ENCODE measurements around the gene IMPDH1.

GRCh38 chr7:128452552-128452951 lies 42.8 kb upstream of the IMPDH1 start:
- TF ChIP-seq CTCF (IDR thresholded peaks at IDR 0.05), result no peak
- TF ChIP-seq POLR2A (IDR thresholded peaks at IDR 0.05), result no peak
